ENCODE results near the gene GKN1. TPM values are rescaled to one million over a fixed set of nuclear protein-coding genes. Genes with fewer than 3 reads are reported as not detected.
A peak's percentile ranks its signal among the peaks of the same experiment; 100 is the strongest.

Gene GKN1
- total RNA-seq, 1 experiment from 2014 or later = not detected

DNA sequence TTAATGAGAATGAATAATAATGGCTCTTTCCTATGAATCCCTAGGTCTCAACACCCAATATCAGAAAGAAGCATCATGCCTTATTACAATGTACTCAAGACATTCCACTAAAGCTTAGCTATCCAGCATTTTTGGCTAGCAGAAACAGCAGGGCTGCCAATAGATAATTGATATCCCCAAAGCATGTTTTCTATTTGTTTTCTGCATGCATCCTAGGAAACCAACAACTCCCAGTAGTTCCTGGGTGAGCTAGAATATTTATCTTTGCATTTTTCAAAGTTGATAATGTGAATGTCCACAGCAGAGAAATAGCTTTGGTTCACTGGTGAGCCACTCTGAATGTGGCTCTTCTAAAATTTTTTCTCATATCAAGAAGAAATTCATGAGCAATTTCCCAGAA, 32.7 kb downstream of the GKN1 start:
- no peak for DNase-seq (ENCODE audit: low spot score)

DNA sequence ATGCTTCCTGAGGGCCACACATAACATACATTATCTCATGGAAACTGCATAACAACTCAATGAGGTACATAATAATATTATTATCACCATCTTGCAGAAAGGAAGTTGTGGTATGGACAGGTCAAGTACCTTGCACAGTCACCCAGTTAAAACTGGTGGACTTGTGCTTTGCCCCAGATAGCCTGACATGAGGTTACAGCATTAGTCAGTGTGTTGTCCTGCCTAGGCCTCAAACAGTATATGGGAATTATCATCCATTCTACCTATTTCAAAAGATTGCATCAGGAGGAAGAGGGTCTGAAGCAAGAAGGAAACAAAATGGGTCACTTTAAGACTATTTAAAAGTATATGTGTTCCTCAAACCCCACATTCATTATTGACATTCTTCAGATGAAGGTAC, 33.2 kb downstream of the GKN1 start:
- DNase-seq (ENCODE audit: low spot score) = no peak

DNA sequence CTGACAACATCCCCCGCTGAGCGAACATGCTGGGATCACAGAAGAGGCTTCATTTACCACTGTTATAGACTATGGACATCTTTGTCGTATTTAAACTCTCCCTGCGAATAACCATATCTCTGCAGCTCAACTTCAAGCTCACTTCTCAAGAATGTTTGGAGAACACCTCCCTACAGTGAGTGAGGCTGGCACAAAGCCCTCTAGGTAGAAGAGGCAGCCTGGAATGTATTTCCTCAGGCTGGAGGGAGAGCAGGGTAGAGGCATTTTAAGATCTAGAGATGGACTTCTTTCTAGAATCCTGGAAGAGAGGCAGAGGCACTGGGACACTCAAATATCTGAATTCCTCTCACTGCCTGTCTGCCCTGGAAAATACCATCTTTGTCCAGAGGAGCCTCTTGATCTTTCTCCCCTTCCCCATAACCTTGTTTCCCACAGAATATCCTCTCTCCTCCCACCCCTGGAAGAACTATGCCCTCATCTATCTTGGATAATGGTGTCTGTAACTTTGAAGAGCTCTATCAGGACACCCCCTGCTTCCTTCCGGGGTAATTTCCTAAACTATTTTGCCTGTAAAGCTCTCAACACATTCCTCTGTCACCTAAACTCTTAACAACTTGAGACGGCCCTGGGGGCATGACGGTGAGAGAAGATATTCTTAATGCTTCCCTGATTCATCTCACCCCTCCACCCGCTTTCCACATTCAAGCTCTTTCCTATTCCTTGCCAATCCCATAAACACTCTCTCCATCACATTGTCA, 36.2 kb downstream of the GKN1 start:
- no peak for DNase-seq (ENCODE audit: low spot score)

DNA sequence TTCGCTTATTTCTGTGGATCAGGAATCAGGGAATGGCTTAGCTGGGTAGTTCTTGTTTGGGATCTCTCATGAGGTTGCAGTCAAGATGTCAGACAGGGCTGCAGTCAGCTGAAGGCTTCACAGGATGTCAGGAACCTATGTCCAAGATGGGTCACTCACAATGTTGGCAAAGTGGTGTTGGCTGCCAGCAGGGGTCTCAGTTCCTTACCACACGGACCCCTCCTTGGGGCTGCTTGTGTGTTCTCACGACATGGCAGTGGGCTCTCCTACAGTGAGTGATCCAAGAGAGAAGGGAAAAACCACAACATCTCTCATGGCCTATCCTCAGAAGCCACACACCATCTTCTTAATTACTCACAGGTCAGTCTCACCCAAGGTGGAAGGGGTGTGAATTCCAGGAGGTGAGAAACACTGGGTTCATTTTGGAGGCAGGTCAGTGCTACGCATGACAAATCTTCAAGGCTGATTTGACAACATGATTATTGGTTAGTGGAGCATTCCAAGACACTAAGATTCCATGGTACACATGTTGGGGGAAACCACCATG, 37.2 kb downstream of the GKN1 start:
- DNase-seq (ENCODE audit: low spot score) = no peak

DNA sequence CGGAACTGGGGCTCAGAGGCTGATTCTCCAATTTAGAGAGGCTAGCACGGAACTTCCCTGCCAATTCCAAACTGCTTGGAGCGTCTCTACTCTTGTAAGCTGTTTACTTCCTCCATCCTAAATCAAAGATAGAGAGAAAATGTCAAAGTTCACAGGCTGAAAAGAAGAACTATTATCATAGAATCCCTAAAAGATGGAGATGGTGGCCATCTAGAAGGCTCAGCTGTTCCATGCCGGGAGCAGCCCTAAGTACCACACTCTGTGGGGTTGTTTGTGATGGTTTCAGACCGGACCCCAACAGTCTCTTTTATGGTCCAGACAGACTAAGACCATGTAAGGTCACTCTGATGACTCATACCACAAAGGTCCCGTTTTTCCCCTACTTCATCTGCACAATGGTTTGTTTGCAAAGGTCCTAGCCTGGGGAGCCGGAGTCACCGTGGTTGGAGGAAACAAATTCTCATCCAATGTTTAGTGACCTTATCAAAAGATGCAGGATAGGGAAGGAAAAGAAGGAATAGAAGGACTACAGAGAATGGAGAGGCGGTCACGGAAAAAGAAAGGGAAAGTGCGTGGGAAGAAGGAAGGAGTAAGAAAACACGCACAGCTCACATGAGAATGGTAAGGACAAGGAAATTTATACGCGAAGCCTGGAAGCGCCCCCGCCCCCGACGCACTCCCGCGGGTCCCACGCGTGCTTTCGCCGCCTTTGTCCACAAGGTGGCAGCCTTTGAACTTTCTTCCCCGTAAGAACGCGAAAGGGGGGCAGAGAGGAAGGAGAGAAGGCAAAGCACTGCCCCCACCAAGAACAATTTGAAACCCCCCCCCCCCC, 38.1 kb downstream of the GKN1 start:
- no peak for DNase-seq (ENCODE audit: low spot score)

DNA sequence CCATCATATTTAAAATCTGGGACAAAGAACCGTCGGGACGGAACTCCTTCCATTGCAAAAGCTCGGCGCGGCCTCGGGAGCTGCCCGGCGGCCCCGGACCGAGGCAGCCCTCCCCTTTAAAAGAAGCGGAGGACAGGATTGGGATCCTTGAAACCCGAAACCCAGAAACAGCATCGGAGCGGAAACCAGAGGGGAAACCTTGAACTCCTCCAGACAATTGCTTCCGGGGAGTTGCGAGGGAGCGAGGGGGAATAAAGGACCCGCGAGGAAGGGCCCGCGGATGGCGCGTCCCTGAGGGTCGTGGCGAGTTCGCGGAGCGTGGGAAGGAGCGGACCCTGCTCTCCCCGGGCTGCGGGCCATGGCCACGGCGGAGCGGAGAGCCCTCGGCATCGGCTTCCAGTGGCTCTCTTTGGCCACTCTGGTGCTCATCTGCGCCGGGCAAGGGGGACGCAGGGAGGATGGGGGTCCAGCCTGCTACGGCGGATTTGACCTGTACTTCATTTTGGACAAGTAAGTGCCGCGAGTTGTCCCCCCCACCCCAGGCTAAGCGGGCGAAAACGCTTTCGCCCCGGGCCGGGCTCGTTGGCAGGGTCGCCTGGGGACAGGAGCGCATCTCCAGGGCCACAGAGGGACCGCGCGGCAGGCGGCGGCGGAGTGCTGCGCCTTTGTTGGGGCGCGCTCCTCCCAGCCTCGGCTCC, 38.9 kb downstream of the GKN1 start, which contains the start of gene ANTXR1:
Gene ANTXR1, plus strand, starts transcription at position 38 of the 698 bp plus-strand sequence. Its CDS starts 321 bp downstream, at position 359.
- no peak for DNase-seq (ENCODE audit: low spot score)

DNA sequence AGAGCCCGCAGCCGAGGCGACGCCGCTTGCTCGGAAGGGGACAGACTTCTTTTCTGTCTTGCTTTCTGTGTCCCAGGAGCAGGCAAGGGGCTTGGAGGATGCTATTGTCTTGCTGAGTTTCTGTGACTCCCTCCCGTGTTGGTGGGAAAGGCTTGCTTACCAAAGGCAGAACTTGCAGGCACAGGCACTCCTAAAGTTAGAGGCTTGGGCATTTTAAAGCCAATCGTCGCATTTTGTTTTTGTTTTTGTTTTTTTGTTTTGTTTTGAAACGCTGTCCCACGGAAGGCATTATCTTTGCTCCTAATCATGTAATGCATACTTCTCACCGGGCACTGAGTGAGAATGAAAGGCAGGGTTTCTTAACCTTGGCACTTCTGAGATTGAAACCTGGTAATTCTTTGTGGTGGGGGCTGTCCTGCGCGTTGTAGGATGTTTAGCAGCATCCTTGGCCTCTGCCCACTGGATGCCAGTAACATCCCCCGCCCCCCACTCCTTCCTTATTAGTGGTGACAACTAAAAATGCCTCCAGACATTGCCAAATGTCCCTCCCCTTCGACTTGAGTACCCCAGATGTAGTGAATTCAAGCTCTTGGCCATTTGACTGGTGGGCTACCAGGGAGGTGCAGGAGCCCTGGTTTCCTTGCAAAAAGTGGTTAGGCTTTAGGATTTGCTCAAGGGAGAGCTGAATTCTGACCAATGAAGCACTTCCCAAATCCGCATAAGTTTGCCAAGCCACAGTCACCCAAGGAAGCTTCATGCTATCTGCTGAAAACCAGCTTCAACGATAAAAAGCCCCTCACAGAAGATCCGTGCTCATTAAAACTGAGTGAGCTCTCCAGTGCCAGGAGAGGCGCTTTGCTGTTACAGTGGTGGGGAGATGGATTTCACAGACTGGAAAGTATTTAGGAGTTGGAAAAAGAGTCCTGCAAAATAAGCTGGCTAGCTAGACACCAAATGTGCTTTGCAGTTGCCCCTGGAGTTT, 39.7 kb downstream of the GKN1 start:
- DNase-seq (ENCODE audit: low spot score) = no peak

DNA sequence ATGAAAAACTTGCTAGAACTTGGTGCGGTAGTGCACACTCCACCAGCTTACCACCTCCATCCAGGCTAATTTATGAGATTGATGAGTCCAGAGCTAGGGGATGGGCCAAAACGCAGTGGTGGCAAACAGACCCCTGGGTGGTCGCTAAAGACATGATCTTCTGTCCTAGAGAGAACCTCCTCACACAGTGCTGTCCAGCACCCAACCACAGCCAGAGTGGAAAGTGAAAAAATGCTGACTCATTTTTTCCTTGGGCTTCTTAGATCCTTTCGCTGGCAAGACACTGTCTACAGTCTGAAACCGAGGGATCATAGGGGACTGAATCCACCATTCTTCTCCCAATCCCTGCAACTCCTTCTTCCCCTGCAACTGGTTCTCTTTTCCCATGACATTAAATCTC, 42.6 kb downstream of the GKN1 start:
- DNase-seq (ENCODE audit: low spot score) = no peak

DNA sequence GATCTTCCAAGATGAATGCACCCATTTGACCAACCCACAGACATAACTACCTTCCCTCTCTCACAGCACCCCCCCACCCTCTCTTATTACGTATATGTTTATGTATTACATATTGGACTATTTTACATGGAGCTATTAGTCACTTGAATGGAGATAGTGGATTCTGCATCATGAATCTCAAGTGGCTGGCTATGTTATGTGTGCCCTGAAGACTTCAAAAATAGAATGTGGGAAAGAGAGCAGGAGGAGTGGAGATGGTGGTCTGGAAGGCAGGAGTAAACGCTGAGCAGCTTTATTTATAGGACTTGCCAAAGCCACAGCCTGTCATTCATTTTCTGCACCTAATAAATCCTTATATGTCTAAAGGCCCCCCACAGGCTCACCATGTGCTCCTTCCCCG, 43.4 kb downstream of the GKN1 start:
- no peak for DNase-seq (ENCODE audit: low spot score)

DNA sequence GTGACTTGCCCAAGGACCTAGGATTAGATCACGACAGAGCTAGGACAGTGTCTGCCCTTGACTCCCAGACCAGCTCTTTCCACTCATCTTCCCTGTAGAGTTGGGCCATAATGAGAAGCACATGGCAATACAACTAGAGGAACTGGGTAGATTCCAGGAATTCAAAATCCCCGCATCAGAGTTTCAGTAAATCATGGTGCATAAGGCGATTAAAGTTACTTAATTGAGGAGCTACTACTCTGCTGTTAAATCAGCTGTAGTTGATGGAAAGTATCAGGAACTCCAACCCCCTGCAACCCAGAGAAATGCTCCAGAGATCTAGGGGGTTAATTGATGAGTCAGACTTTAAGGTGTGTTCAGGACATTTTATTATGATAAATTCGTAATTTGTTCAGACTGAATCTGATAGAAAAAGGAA, 44.3 kb downstream of the GKN1 start:
- no peak for DNase-seq (ENCODE audit: low spot score)

DNA sequence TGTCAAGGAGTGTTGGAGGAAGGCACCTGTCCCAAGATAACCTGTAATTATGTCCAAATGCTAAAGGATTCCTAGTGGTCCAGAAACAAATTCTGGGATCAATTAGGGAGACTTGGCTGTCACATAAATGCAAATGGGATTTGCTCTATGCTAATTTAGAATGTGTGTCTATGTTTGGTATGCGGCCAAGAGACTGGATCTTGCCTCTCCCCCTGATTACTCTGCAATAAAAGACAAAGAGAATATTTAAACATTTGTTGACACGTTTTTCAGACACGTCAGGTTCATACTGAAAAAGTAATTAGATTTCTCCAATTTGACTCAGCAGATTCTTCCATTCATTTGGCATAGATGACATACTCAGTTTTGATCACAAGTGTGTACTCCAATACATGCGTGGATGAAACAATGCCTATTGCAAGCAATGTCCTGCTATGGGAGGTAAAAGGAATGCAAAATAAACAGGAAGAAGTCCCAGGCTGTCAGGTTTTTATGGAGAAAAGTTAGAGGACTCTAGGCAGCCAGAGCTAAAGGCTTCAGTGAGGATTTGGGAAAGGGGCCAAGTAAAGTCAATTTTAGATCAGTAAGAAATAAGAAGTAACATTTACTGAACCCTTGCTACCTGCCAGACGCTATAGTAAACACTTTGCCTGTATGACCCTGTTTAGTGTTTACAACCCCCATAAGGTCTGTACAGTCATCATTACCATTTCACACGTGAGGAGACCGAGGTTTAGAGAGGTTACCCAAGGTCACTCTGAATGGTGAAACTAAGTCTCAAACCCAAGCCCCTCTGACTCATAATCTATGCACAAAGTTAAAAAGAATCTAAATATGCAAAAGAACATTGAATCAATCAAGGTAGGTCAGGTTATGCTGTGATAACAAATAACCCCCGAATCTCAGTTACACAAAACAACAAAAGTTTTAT, 46.3 kb downstream of the GKN1 start:
- no peak for DNase-seq (ENCODE audit: low spot score)

DNA sequence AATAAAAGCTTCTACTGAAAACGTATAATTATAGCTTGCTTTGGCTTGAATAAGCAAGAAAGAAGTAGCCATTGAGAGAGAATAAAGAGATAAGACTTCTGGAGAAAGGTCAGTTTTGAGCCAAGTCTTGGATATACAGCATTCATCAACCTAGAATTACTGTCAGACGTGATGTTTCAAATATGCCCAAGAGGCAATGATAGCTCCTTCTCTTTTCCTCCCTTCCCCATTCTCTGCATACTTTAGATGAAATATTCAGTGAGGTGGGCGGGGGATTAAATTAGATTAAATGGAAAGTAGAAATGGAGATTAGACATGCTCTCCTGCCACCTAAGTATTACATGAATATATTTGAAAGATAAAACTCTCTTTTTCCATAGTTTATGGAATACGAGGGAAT, 47.3 kb downstream of the GKN1 start:
- DNase-seq (ENCODE audit: low spot score) = no peak

DNA sequence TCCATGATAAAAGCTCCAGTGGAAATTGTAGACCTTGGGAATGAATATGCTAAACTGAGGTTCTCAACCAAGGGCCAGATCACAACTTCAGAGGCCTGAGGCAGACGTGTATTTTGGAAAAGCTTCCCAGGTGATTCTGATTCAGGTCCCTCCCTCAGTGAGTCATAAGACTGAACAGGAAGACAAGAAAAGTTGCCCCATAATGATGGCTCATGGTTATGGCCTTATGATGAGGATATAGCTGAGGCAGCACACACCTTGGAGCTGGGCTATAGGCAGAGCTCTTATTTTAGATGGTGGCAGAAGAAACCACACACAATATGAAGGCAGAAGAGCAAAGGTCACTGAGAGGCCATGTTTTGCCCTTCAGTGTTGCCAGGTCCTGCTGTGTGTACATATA, 48.1 kb downstream of the GKN1 start:
- DNase-seq (ENCODE audit: low spot score) = no peak

DNA sequence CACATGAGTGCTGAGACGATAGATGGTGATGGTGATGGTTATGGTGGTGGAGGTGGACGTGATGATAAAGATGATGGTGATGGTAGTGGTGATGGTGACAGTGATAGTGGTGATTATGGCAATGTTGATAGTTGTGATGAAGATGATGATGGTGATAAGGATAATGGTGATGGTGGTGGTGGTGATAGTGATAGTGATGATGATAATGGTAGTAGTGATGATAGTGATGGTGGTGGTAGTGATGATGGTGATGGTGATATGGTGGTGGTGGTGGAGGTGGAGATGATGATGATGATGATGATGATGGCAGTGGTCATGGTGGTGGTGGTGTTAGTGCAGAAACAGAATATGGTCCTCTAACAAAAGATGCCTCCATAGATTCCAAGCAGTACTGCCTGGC, 48.8 kb downstream of the GKN1 start:
- DNase-seq (ENCODE audit: low spot score) = no peak

DNA sequence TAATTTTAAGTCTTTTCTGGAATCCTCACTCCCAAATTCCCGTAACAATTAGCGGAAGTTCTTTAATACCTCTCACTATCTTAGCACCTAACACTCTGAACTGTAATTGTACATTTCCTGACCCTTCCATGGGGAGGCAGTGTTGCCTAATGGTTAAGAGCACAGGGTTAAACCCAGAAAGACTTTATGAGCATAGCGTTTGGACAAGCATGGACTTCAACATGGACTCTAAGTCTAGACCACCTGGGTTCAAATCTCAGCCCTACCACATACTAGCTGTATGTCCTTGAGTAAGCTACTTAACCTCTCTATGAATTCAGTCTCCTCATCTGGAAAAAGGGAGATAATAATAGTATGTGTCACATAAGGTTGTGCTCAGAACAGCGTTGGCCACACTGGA, 51.6 kb downstream of the GKN1 start:
- peak; percentile 78 for DNase-seq (ENCODE audit: low spot score)

DNA sequence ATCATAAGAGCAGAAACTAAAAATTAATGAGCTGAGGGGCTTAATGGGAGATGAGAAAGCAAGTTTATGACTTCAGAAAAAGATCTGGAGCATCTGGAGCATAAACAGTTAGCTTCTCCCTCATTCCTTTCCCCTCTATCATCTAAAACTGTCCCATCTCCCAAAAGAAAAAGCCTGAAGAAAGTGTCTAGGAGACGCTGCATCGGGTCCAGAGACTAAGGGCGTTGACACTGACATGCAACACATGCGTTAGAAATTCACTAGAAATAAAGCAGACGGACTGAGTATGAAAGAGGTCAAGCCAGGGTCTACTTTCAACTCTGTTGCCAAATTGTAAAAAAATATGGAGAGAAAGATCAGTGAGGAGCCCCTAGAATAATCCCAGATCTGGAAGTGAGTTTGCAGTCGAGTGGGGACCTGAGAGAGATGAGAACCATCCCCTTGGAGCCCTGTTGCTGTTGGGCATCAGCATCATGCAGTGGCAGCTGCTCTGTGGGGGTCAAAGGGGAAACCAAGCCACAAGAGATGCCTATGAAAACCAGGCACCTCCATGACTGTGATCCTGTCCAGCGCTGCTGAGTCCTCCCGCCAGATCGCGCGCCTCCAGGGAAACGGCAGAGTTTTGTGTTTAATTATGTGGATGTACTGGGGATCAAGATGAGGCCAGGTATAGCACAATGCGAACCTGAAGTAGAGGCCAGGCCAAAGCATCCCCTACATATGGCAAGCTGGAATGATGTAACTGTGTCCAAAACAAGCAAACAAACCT, 52.4 kb downstream of the GKN1 start:
- no peak for DNase-seq (ENCODE audit: low spot score)
